Activated naive CD8-positive, alpha-beta T cell (primary cell): ENCODE measurements around the gene ABHD11.

Source experiments
- H3K27ac Mint-ChIP-seq: one replicate; pipeline ENCODE4 v1.8.0; 2021; ENCODE audit warnings: mixed read lengths
- H3K27me3 Mint-ChIP-seq: one replicate; pipeline ENCODE4 v1.8.0; 2021; ENCODE audit warnings: mixed read lengths
- H3K36me3 Mint-ChIP-seq: one replicate; pipeline ENCODE4 v1.8.0; 2021; ENCODE audit warnings: mixed read lengths
- H3K4me1 Mint-ChIP-seq: one replicate; pipeline ENCODE4 v1.8.0; 2021; ENCODE audit warnings: low read depth, mixed read lengths
- H3K4me3 Mint-ChIP-seq: one replicate; pipeline ENCODE4 v1.8.0; 2021; ENCODE audit warnings: mild to moderate bottlenecking, mixed read lengths
- H3K9me3 Mint-ChIP-seq: one replicate; pipeline ENCODE4 v1.8.0; 2021; ENCODE audit warnings: low read depth, mixed read lengths

Gene ABHD11

DNA sequence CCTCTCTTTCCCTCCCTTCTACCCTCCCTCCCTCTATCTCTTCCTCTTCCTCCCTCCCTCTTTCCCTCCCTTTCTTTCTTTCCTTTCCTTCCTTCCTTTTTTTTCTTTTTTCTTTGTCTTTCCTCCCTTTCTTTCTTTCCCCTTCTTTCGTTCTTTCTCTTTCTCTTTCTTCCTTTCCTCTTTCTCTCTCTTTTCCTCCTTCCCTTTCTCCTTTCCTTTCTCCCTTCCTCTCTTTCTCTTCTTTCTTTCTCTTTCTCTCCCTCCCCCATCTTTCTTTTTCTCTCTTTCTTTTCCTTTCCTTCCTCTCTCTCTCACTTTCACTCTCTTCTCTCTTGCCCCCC, 24.0 kb upstream of the ABHD11 start:
- peaks cover 1% of the 10 kb centered on the region for H3K27me3 Mint-ChIP-seq
- H3K27ac Mint-ChIP-seq = no peak overlapping the region
- no peak overlapping the region for H3K4me3 Mint-ChIP-seq
- no peaks in the 10 kb centered on the region for H3K4me1 Mint-ChIP-seq
- no peaks in the 10 kb centered on the region for H3K36me3 Mint-ChIP-seq
- no peaks in the 10 kb centered on the region for H3K9me3 Mint-ChIP-seq

DNA sequence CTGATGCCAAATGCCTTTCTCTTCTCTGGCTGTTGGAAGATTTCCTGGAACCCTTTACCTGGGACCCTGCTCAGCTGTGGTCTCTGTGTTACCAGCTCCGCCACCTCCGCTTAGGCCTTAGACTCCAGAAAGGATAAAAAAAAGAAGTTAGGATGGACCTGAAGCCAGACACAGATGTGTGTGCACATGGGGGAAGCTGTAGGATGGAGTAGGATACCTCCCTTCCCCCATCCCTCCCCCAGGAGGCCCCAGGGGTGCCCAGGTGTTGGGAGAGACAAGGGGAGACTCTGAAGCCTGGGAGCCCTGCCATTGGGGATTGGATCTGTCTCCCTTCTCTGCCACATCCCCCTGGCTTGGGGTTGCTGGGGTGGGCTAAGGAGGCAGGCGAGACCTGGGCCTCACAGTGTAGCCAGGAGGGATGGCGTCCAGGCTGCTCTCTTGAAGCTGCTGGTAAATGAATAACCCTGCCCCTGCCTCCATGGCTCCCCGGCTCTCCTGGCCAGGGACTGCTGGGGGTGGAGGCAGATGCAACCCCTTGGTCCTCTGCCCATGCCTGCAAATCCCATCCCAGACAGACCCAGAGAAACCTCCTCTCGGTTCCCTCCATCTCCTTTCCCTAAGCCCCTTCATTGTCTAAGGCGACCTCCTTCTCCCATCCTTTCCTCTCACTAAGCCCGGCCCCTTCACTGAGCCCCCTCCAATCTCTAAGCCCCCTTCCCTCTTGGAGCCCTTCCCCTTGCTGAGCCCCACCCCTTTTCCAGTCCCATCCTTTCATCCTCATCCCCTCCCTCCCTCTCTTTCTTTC, 23.5 kb upstream of the ABHD11 start:
- Mint-ChIP-seq H3K4me1 (no peaks in the 10 kb centered on the region), H3K27ac (no peak overlapping the region), H3K9me3 (no peaks in the 10 kb centered on the region)

DNA sequence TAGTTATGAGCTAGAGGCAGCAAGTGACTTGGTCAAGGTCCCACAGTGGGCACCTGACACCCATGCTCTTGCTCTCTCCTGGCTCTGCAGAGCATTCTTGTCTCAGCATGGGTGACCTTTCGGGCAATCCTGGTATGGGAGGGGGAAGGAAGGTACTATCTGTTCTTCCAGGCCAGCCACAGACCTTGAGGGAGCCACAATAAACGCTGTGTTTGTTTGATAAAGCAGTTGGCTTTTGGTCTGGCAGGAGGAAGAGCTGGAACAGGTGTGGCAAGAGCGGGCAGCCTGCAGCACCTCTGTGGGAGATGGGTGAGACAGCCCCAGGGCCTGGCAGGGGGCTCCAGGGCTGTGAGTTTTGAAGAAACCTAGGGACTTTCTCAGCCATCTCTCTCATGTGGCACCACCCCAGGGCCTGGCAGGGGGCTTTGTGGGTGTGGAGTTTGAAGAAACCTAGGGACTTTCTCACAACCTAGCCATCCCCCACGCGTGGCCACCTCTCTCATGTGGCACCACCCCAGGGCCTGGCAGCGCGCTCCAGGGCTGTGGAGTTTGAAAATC, 20.1 kb upstream of the ABHD11 start:
- Mint-ChIP-seq H3K4me1 (no peaks in the 10 kb centered on the region), H3K4me3 (no peak overlapping the region), H3K9me3 (no peaks in the 10 kb centered on the region), H3K27me3 (peaks cover 1% of the 10 kb centered on the region), H3K27ac (no peak overlapping the region), H3K36me3 (no peaks in the 10 kb centered on the region)

More for the DNA sequence above, 23.5 kb upstream of the ABHD11 start:
- H3K36me3 Mint-ChIP-seq = no peaks in the 10 kb centered on the region
- H3K27me3 Mint-ChIP-seq = peaks cover 1% of the 10 kb centered on the region
- H3K4me3 Mint-ChIP-seq = no peak overlapping the region

DNA sequence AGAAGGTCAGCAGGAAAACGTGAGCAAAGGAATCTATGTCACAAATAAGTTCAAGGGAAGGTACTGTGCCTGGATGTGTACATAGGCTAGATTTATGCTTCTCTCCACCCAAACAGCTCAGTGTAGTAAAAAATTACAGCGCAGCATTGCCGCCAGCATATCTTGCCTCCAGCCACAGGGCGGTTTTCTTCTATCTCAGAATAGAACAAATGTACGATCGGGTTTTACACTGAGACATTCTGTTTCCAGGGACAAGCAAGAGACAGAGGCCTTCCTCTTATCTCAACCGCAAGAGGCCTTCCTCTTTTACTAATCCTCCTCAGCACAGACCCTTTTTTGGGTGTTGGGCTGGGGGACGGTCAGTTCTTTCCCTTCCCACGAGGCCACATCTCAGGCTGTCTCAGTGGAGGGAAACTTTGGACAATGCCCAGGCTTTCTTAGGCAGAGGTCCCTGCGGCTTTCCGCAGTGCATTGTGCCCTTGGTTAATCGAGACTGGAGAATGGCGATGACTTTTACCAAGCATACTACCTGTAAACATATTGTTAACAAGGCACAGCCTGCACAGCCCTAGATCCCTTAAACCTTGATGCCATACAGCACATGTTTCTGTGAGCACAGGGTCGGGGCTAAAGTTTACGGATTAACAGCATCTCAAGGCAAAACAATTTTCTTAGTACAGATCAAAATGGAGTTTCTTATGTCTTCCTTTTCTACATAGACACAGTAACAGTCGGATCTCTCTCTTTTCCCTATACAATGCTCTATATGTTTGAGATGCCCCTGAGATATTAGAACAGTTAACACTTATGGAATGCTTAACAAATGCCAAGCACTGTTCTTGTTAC, 11.6 kb upstream of the ABHD11 start:
- Mint-ChIP-seq H3K36me3 (peaks cover 3% of the 10 kb centered on the region), H3K27ac (no peak overlapping the region), H3K4me1 (no peaks in the 10 kb centered on the region), H3K4me3 (no peak overlapping the region), H3K9me3 (no peaks in the 10 kb centered on the region), H3K27me3 (peaks cover 9% of the 10 kb centered on the region)

DNA sequence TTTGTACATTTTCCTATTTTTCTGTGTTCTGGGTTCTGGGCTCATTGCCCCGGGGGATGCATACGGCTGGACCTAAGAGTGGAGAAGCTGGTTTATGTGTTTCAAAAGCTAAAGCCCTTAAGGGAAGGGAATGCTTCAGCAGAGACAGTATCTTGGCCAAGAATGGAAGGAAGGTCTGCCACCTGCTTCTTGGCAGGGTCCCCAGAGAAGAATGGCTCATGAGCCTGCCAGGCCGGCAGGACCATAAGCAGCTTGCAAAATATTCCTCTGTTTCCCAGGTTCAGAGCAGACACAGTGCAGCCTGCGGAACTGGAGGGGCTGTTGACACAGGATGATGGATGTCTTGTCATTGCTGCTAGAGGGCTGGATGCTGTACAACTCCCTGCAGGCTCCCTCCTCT, 7.8 kb upstream of the ABHD11 start:
- no peaks in the 10 kb centered on the region for H3K4me1 Mint-ChIP-seq
- H3K27me3 Mint-ChIP-seq = peaks cover 4% of the 10 kb centered on the region
- H3K36me3 Mint-ChIP-seq = peaks cover 3% of the 10 kb centered on the region
- H3K9me3 Mint-ChIP-seq = no peaks in the 10 kb centered on the region
- H3K4me3 Mint-ChIP-seq = no peak overlapping the region
- H3K27ac Mint-ChIP-seq = no peak overlapping the region

DNA sequence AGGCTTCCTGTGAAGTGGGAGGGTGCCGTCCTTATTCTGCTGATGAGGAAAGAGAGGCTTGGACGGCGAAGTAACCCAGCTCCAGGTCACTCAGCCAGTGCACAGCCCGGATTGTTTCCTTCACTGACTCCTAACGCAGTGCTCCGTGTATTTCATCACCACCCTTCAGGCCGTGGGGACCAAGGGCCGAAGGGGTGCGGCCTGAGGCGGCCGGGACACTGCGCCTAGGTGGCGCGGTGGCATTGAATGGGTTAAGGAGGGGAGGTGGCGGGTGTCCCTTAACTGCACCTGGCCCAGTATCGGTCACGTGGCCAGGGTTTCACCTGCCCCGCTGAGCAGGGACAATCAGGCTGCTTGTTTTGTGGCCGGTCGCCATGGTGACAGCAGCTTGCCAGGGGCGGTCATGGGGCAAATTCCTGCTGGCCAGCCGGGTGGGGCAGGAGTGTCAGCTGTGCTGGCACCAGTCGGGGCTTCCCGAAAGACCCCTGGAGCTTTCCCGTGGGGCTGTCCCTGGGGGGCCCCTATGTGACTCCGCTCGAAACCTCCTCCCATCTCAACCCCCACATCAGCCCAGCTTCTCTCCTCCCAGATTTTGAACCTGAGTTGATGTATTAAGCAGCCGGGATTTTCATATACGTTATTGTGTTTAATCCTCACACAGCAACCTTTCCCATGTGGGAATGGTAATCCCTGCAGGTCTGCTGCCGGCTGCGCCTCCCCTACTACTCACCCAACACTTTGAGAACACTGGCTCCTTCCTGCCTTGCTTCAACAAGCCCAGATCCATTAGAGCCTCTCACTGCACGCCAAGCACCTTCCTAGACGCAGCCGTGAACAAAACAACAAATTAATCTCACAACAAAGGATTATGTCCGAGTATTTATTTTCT, 4.4 kb upstream of the ABHD11 start:
- no peaks in the 10 kb centered on the region for H3K9me3 Mint-ChIP-seq
- H3K4me1 Mint-ChIP-seq = no peaks in the 10 kb centered on the region
- H3K27ac Mint-ChIP-seq = no peak overlapping the region
- H3K36me3 Mint-ChIP-seq = no peaks in the 10 kb centered on the region
- no peaks in the 10 kb centered on the region for H3K27me3 Mint-ChIP-seq
- no peak overlapping the region for H3K4me3 Mint-ChIP-seq

DNA sequence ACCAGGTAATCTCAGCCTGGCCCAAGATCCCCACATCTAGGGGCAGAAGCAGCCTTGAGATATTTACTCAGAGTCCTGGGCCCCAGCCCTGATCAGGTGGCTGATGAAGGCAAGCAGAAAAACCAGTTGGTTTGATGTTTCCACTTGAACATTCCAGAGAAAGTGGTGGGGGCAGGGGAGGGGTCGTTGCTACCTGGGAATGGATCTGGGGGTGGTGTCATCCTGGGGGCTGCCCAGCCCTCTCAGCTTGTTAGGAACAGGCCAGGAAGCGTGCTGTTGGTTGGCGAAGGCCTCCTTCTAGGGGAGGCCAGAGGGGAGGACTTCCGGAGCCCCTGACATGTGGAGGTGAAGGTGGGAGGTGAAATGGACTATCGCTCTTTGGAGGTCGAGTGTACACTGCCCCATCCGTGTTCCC, 3.7 kb upstream of the ABHD11 start:
- Mint-ChIP-seq H3K27ac (no peak overlapping the region), H3K27me3 (no peaks in the 10 kb centered on the region)

DNA sequence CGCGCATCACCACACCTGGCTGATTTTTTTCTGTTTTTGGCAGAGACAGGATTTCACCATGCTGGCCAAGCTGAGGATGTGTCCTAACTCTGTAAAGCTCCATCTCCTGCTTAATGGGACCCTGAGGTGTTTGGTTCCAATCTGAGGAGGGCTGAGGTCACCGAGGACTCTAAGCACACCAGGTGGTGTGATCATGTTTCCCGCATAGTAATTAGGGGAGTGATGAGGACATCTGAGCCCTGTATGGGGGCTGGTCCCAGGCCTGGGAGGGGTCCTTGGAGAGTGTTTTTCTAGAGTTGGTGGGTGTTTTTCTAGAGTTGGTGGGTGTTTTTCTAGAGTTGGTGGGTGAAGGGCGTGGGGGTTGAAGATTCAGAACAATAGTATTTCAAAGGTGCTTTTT, 3.0 kb upstream of the ABHD11 start:
- Mint-ChIP-seq H3K27me3 (no peaks in the 10 kb centered on the region), H3K9me3 (no peaks in the 10 kb centered on the region), H3K27ac (no peak overlapping the region), H3K36me3 (no peaks in the 10 kb centered on the region), H3K4me1 (peaks cover 6% of the 10 kb centered on the region), H3K4me3 (no peak overlapping the region)

More for the DNA sequence above, 3.7 kb upstream of the ABHD11 start:
- H3K4me1 Mint-ChIP-seq = peaks cover 6% of the 10 kb centered on the region
- no peak overlapping the region for H3K4me3 Mint-ChIP-seq
- no peaks in the 10 kb centered on the region for H3K9me3 Mint-ChIP-seq
- no peaks in the 10 kb centered on the region for H3K36me3 Mint-ChIP-seq

DNA sequence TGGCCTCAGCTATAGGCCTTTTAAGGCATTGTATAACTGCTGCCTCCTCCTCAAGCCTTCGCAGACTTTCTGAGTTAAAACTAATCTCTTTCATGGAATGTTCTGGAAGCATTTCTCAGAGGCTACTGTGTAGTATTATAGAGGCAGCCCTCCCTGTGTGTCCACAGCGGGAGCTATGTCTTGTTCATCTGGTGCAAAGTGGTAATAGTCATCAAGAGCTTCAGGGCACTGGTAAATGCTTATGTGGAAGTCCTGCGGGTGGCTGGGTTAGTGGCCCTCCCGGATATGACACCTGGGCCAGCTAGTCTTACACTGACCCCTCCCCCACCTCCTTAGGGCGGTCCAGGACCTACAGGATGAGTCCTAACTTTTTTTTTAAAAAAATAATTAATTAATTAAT, 2.2 kb upstream of the ABHD11 start:
- H3K36me3 Mint-ChIP-seq = no peaks in the 10 kb centered on the region
- no peak overlapping the region for H3K27ac Mint-ChIP-seq
- H3K27me3 Mint-ChIP-seq = no peaks in the 10 kb centered on the region
- peaks cover 6% of the 10 kb centered on the region for H3K4me1 Mint-ChIP-seq
- H3K9me3 Mint-ChIP-seq = no peaks in the 10 kb centered on the region
- H3K4me3 Mint-ChIP-seq = no peak overlapping the region

DNA sequence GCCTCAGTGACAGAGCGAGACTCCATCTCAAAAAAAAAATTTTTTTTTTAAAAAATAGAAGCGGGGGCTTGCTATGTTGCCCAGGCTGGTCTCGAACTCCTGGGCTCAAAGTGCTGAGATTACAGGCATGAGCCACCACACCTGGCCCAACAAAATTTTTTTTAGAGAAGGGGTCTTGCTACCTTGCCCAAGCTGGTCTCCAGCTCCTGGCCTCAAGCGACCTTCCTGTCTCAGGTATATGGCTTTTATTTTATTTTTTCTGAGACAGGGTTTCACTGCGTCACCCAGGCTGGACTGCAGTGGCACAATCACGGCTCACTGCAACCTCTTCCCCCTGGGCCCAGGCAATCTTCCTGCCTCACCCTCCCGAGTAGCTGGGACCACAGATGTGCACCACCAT, 1.6 kb upstream of the ABHD11 start:
- no peaks in the 10 kb centered on the region for H3K9me3 Mint-ChIP-seq
- H3K27ac Mint-ChIP-seq = no peak overlapping the region
- no peaks in the 10 kb centered on the region for H3K36me3 Mint-ChIP-seq
- no peaks in the 10 kb centered on the region for H3K27me3 Mint-ChIP-seq
- H3K4me3 Mint-ChIP-seq = peak overlapping the region; percentile 46
- peaks cover 6% of the 10 kb centered on the region for H3K4me1 Mint-ChIP-seq

DNA sequence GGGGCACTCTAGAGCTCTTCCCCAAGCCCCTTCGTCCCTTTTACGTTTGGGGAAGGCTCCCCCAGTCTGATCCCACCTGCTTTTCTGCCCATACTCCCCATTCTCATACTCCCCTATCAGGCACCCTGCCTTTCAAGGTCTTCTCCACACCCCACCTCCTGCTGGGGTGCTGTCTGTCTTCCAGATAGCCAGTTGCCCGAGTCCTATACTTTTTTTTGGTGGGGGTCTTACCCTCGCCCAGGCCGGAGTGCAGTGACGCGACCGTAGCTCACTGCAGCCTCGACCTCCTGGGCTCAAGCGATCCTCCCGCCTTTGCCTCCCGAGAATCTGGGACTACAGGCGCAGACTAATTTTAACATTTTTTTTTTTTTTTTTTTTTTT, 775 bp upstream of the ABHD11 start:
- Mint-ChIP-seq H3K9me3 (no peaks in the 10 kb centered on the region), H3K27ac (peak overlapping the region; percentile 22), H3K27me3 (no peaks in the 10 kb centered on the region), H3K4me1 (peaks cover 12% of the 10 kb centered on the region), H3K4me3 (peak overlapping the region; percentile 92), H3K36me3 (no peaks in the 10 kb centered on the region)

DNA sequence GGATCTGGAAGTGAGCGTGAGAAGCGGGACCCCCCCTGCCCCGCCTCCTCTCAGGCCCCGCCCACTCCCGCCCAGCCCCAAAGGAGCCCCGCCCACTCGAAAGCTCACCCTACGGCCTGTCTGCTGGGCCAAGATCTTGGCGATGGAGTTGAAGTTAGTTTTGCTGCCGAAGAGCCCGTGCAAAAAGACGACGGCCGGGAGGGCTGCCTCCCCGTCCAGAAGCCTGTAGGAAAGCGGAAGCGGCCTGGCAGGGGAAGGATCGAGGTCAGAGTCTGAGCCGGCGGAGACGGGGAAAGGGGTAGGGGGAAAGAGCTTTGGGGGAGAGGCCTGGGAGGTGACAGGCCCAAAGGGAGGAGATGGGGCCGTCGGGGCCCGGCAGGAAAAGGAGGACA, 386 bp downstream of the ABHD11 start:
- Mint-ChIP-seq H3K4me1 (peaks cover 12% of the 10 kb centered on the region), H3K27ac (peak overlapping the region; percentile 90), H3K36me3 (no peaks in the 10 kb centered on the region), H3K27me3 (no peaks in the 10 kb centered on the region), H3K9me3 (no peaks in the 10 kb centered on the region), H3K4me3 (peak overlapping the region; percentile 92)

DNA sequence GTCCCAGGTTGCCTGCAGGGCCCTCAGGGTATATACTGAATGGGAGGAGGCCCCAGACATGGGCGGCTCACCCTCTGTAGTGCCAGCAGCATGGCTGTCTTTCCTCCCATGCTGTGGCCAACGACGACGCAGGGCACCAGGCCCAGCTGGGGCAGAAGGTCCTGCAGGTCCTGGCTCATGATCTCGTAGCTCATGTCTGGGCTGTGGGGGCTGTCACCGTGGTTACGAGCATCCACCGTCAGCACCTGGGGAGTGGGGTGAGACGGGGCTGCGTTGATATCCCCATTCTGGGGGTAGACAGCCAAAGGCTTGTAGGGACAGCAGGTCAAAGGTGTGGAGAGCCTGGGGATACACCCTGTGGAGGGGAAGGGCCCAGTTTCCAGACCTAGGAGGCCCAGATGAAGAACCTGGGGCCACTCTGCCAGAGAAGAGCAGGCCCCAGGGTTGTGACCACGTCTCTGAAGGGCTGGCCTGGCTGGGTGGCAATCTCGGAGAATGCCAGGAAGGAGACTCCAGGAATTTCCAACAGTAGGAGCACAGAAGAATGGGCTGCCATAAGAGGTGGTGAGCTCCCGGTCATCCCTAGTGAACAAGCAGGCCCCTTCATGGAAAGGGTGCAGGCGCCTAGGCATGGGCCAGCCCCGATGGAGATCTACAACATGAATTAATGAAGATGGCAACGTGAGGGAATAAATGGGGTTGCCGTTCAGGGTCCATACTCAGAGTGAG, 947 bp downstream of the ABHD11 start:
- H3K27me3 Mint-ChIP-seq = no peaks in the 10 kb centered on the region
- H3K36me3 Mint-ChIP-seq = no peaks in the 10 kb centered on the region
- H3K4me3 Mint-ChIP-seq = peak overlapping the region; percentile 92
- H3K27ac Mint-ChIP-seq = peak overlapping the region; percentile 90
- H3K9me3 Mint-ChIP-seq = no peaks in the 10 kb centered on the region
- H3K4me1 Mint-ChIP-seq = peaks cover 12% of the 10 kb centered on the region

DNA sequence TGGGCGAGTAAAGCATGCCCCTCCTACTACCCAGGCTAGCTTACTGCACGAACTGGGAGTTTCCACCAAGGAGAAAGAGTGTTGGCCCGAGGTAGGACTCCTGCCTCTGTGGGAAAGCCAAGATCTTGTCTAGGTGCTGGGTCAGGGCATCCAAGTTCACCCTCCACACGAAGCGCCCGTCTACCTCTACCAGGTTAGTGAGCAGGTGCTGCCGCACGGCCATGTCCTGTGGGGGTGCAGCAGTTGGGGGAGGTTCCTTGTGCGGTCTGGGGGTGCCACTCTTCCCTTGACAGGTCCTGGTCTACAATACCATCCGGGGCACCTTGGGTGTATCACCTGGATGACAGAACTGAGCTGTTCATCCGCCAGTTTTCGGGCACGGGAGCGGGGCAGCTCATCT, 1.7 kb downstream of the ABHD11 start:
- Mint-ChIP-seq H3K27ac (no peak overlapping the region), H3K36me3 (no peaks in the 10 kb centered on the region), H3K4me3 (peak overlapping the region; percentile 92), H3K4me1 (peaks cover 12% of the 10 kb centered on the region), H3K27me3 (no peaks in the 10 kb centered on the region), H3K9me3 (no peaks in the 10 kb centered on the region)
